Endothelial cell of umbilical vein (primary cell): ENCODE data around the gene FBXL14. TPM values are rescaled to one million over a fixed set of nuclear protein-coding genes. Genes with fewer than 3 reads are reported as not detected.

Source experiments
- BruUV-seq: library from RNA; stranded (reverse); fragments of 400-500 nt; replicated peaks from 2 replicates; lab custom pipeline; 2021; lab: Mats Ljungman, UMichigan
- CTCF ChIA-PET: fragments of 300-600, 350-600 bp; sonication (Branson Sonifier 250); formaldehyde crosslinking; loops from one replicate; lab custom pipeline; 2021; ENCODE audit warnings: antibody characterized with exemption, inconsistent platforms; lab: Charles Lee
- POLR2A ChIA-PET: fragments of 300-600, 350-600 bp; sonication (Branson Sonifier 250); formaldehyde crosslinking; loops from one replicate; lab custom pipeline; 2021; ENCODE audit warnings: antibody characterized with exemption, inconsistent platforms; lab: Charles Lee
- DNase-seq: peaks from one replicate; pipeline ENCODE4 v3.0.0-alpha.2; 2011; ENCODE audit warnings: low read depth, low spot score
- FAIRE-seq: peaks from 2 replicates; lab custom pipeline; 2011; peaks lifted over from hg19 to GRCh38; lab: Jason Lieb, UNC
- H2AFZ ChIP-seq: 2 replicates; pipeline ENCODE4 v1.6.0; 2012; ENCODE audit warnings: low read depth, low read length, control low read depth, inconsistent platforms
- H3K27ac ChIP-seq: 2 replicates; pipeline ENCODE4 v1.5.1; 2011; ENCODE audit warnings: low read depth, mild to moderate bottlenecking, control low read depth, low read length, moderate library complexity; ENCODE audit not compliant: insufficient read depth
- H3K27me3 ChIP-seq, 2 experiments: 2 replicates each; pipeline versions ENCODE4 v1.6.0 to v1.6.1; 2011; ENCODE audit warnings: low read length in 2 of 2, mixed read lengths in 1 of 2; ENCODE audit not compliant: control insufficient read depth in 2 of 2, insufficient read depth in 2 of 2
- H3K36me3 ChIP-seq, 2 experiments: 2 replicates in 1 of 2; 3 replicates in 1 of 2; pipeline ENCODE4 v1.5.1; 2011; ENCODE audit warnings: low read length in 2 of 2, mild to moderate bottlenecking in 1 of 2, moderate library complexity in 1 of 2; ENCODE audit not compliant: control insufficient read depth in 2 of 2, insufficient read depth in 2 of 2; ENCODE audit errors: extremely low read depth in 1 of 2
- H3K4me1 ChIP-seq: 3 replicates; pipeline ENCODE4 v1.5.1; 2011; ENCODE audit warnings: mild to moderate bottlenecking, low read length; ENCODE audit not compliant: control insufficient read depth, insufficient read depth; ENCODE audit errors: extremely low read depth
- H3K4me2 ChIP-seq: 2 replicates; pipeline ENCODE4 v1.6.1; 2011; ENCODE audit warnings: low read length, control low read depth, mixed read lengths; ENCODE audit not compliant: insufficient read depth
- H3K4me3 ChIP-seq, 3 experiments: fragments of 200-600 bp in 1 of 3; sonication (generic), shearing (Covaris generic) in 1 of 3; replicated peaks in 1 of 3; 2 replicates each; pipeline ENCODE4 v1.5.1; 2011 to 2016; ENCODE audit warnings: control low read depth in 3 of 3, low read length in 3 of 3, mild to moderate bottlenecking in 2 of 3, inconsistent platforms in 1 of 3, low read depth in 1 of 3, moderate library complexity in 1 of 3; ENCODE audit not compliant: insufficient read depth in 1 of 3
- H3K79me2 ChIP-seq: 2 replicates; pipeline ENCODE4 v1.6.0; 2012; ENCODE audit warnings: low read length, inconsistent platforms; ENCODE audit not compliant: control insufficient read depth, insufficient read depth
- H3K9ac ChIP-seq: replicated peaks from 2 replicates; pipeline ENCODE3; 2011; ENCODE audit warnings: low read length, control low read depth; ENCODE audit not compliant: insufficient read depth; ENCODE audit errors: extremely low read depth
- H3K9me1 ChIP-seq: replicated peaks from 3 replicates; pipeline ENCODE4 v1.6.0; 2011; ENCODE audit warnings: mild to moderate bottlenecking, low read length; ENCODE audit not compliant: control insufficient read depth, insufficient read depth; ENCODE audit errors: extremely low read depth
- H3K9me3 ChIP-seq: replicated peaks from 2 replicates; pipeline ENCODE4 v1.5.1; 2012; ENCODE audit warnings: low read length, inconsistent platforms; ENCODE audit not compliant: control insufficient read depth, insufficient read depth
- H4K20me1 ChIP-seq: replicated peaks from 2 replicates; pipeline ENCODE3; 2011; ENCODE audit warnings: mild to moderate bottlenecking, low read length; ENCODE audit not compliant: control insufficient read depth, insufficient read depth; ENCODE audit errors: extremely low read depth
- EZH2 ChIP-seq: IDR thresholded peaks from 2 replicates; pipeline ENCODE4 v1.6.1; 2012; ENCODE audit warnings: borderline replicate concordance, low read depth, mild to moderate bottlenecking, moderate library complexity, low read length, inconsistent platforms; ENCODE audit not compliant: severe bottlenecking
- FOS ChIP-seq: IDR thresholded peaks from 2 replicates; pipeline ENCODE4 v1.6.1; 2011; ENCODE audit warnings: mild to moderate bottlenecking, low read length, moderate library complexity, borderline replicate concordance; ENCODE audit not compliant: insufficient read depth
- GATA2 ChIP-seq: IDR thresholded peaks from 2 replicates; pipeline ENCODE4 v1.7.0; 2011; ENCODE audit warnings: low read depth, mild to moderate bottlenecking, moderate library complexity, mixed read lengths, low read length; ENCODE audit not compliant: insufficient read length, insufficient read depth
- JUN ChIP-seq: IDR thresholded peaks from 2 replicates; pipeline ENCODE4 v1.6.1; 2011; ENCODE audit warnings: borderline replicate concordance, low read depth; ENCODE audit not compliant: insufficient read length, insufficient read depth
- MYC ChIP-seq: IDR thresholded peaks from one replicate; pipeline ENCODE4 v1.6.1; 2011; ENCODE audit warnings: mild to moderate bottlenecking, low read depth, low read length
- POLR2A ChIP-seq: IDR thresholded peaks from 2 replicates; pipeline ENCODE4 v1.6.1; 2012; ENCODE audit warnings: low read depth, mild to moderate bottlenecking, control low read depth, low read length
- POLR2AphosphoS5 ChIP-seq: IDR thresholded peaks from 2 replicates; pipeline ENCODE4 v1.6.1; 2012; ENCODE audit warnings: low read depth, mild to moderate bottlenecking, control low read depth, low read length, moderate library complexity; ENCODE audit not compliant: insufficient read depth
- dilution Hi-C: fragments of 300-500 bp; cut with MboI; formaldehyde crosslinking; loops from one replicate; pipeline ENCODE4 v1.15.0; 2019; ENCODE audit warnings: low sequenced_read_pairs; ENCODE audit not compliant: extremely low pct_ligation_motif_present
- intact Hi-C: fragments of 100-400 bp; cut with micrococcal nuclease; formaldehyde crosslinking; loops from one replicate; pipeline ENCODE4 v1.10.0; 2022
- polyA plus RNA-seq, 4 experiments: library from polyadenylated mRNA; depleted of rRNA in 3 of 4; stranded (reverse) in 3 of 4; unstranded in 1 of 4; fragments of >200 nt; gene quantifications; 2 replicates each; pipeline versions ENCODE4 v1.2.1 to v1.2.3, GENCODE V29; 2011 to 2012; ENCODE audit warnings: missing spikeins in 1 of 4
- total RNA-seq: library from RNA; stranded (reverse); gene quantifications from 2 replicates; pipeline ENCODE4 v1.2.3, GENCODE V29; 2021
- TF ChIP-seq, protein P1 (sequence below): IDR thresholded peaks from 2 replicates; pipeline ENCODE4 v1.6.1; 2011; ENCODE audit not compliant: insufficient read depth, insufficient read length
- TF ChIP-seq, protein P2 (sequence below), 2 donors: IDR thresholded peaks; 1 replicate in 1 of 2; 2 replicates in 1 of 2; pipeline ENCODE4 v1.5.1; 2011; ENCODE audit warnings: low read length in 2 of 2, mild to moderate bottlenecking in 2 of 2, moderate library complexity in 2 of 2, control low read depth in 1 of 2, inconsistent platforms in 1 of 2, low read depth in 1 of 2; ENCODE audit not compliant: insufficient read depth in 1 of 2; ENCODE audit errors: extremely low read depth in 1 of 2

Gene FBXL14
- total and polyA plus RNA-seq, 2 donors (not counting 3 experiments of a cell fraction or from before 2014, with no cell fraction given) = 11.3 to 15.7 TPM

DNA sequence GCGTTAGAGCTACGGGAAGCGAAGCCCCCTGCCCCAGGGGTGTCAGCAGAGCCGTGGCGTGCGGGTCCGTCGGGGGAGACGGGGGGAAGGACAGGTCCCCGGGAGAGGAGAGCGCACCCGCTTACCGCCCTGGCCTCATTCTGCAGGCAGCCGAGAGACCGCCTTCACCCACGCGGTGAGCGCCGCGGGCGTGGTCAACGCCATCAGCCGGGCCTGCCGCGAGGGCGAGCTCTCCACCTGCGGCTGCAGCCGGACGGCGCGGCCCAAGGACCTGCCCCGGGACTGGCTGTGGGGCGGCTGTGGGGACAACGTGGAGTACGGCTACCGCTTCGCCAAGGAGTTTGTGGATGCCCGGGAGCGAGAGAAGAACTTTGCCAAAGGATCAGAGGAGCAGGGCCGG, 45.2 kb upstream of the FBXL14 start:
- H3K27me3 ChIP-seq = peaks cover 11 to 20% of the 10 kb centered on the region in 2 experiments
- no peak overlapping the region for H2AFZ ChIP-seq
- no peaks in the 10 kb centered on the region for H4K20me1 ChIP-seq
- dilution Hi-C loops (loop anchor here (25.0 kb wide), 1 partner anchor 298 kb away; no protein-coding TSS in a partner anchor), intact Hi-C loops (no loop called here)
- H3K36me3 ChIP-seq = no peaks in the 10 kb centered on the region
- CTCF ChIA-PET = interaction anchor here (1.2 kb wide), 1 partner anchor 13 kb away, joined by 5 read pairs; no protein-coding TSS in a partner anchor
- no peak for TF ChIP-seq POLR2A
- no peak for TF ChIP-seq EZH2
- TF ChIP-seq, protein P1, sequence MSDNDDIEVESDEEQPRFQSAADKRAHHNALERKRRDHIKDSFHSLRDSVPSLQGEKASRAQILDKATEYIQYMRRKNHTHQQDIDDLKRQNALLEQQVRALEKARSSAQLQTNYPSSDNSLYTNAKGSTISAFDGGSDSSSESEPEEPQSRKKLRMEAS = no peak
- no peak for TF ChIP-seq FOS
- TF ChIP-seq GATA2 = no peak
- TF ChIP-seq JUN = no peak
- TF ChIP-seq MYC = no peak
- TF ChIP-seq POLR2AphosphoS5 = no peak
- TF ChIP-seq, protein P2, sequence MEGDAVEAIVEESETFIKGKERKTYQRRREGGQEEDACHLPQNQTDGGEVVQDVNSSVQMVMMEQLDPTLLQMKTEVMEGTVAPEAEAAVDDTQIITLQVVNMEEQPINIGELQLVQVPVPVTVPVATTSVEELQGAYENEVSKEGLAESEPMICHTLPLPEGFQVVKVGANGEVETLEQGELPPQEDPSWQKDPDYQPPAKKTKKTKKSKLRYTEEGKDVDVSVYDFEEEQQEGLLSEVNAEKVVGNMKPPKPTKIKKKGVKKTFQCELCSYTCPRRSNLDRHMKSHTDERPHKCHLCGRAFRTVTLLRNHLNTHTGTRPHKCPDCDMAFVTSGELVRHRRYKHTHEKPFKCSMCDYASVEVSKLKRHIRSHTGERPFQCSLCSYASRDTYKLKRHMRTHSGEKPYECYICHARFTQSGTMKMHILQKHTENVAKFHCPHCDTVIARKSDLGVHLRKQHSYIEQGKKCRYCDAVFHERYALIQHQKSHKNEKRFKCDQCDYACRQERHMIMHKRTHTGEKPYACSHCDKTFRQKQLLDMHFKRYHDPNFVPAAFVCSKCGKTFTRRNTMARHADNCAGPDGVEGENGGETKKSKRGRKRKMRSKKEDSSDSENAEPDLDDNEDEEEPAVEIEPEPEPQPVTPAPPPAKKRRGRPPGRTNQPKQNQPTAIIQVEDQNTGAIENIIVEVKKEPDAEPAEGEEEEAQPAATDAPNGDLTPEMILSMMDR (IDR thresholded peaks at IDR 0.05; ENCODE audit: extremely low read depth in 1 of 2, insufficient read depth in 1 of 2, low read depth in 1 of 2, low read length in 2 of 2) = no peak
- POLR2A ChIA-PET = no interaction called here
- no peaks in the 10 kb centered on the region for H3K9me1 ChIP-seq
- no peaks in the 10 kb centered on the region for H3K4me1 ChIP-seq
- no peak overlapping the region for H3K4me3 ChIP-seq
- DNase-seq (no peak), FAIRE-seq (no peak)
- no peak overlapping the region for H3K4me2 ChIP-seq
- no peaks in the 10 kb centered on the region for H3K79me2 ChIP-seq
- no peak overlapping the region for H3K9ac ChIP-seq
- H3K9me3 ChIP-seq = no peaks in the 10 kb centered on the region
- no peak overlapping the region for H3K27ac ChIP-seq
- BruUV-seq = no TSS peak
